H9 (cell line): ENCODE results near the gene ELF5. TPM values are rescaled to one million over a fixed set of nuclear protein-coding genes. Genes with fewer than 3 reads are reported as not detected.

Experiments used
- DNase-seq: peaks from one replicate; pipeline ENCODE4 v3.0.0-alpha.2; 2017
- H2AFZ ChIP-seq: one replicate; pipeline ENCODE4 v1.6.1; 2013; ENCODE audit warnings: mild to moderate bottlenecking, low read length, control low read depth, moderate library complexity
- H2AK5ac ChIP-seq: 2 replicates; pipeline ENCODE4 v1.6.1; 2013; ENCODE audit warnings: low read length, control low read depth, mixed read lengths; ENCODE audit not compliant: insufficient read length
- H2BK120ac ChIP-seq: one replicate; pipeline ENCODE4 v1.6.1; 2013; ENCODE audit warnings: low read depth, mild to moderate bottlenecking, low read length, control low read depth, inconsistent platforms; ENCODE audit not compliant: poor library complexity, severe bottlenecking
- H2BK12ac ChIP-seq: 2 replicates; pipeline ENCODE4 v1.6.1; 2013; ENCODE audit warnings: low read length, control low read depth, mixed read lengths, low read depth; ENCODE audit not compliant: insufficient read length
- H2BK15ac ChIP-seq: 2 replicates; pipeline ENCODE4 v1.6.1; 2013; ENCODE audit warnings: low read depth, low read length, control low read depth
- H2BK20ac ChIP-seq: one replicate; pipeline ENCODE4 v1.6.1; 2013; ENCODE audit warnings: low read depth, mild to moderate bottlenecking, low read length, control low read depth, inconsistent platforms; ENCODE audit not compliant: poor library complexity, severe bottlenecking
- H2BK5ac ChIP-seq: 2 replicates; pipeline ENCODE4 v1.6.1; 2013; ENCODE audit warnings: low read length, control low read depth, mixed read lengths; ENCODE audit not compliant: insufficient read length
- H3K14ac ChIP-seq: 2 replicates; pipeline ENCODE4 v1.6.1; 2013; ENCODE audit warnings: low read length, control low read depth; ENCODE audit not compliant: insufficient read depth
- H3K18ac ChIP-seq: 2 replicates; pipeline ENCODE4 v1.6.1; 2013; ENCODE audit warnings: low read depth, mild to moderate bottlenecking, mixed read lengths, low read length, control low read depth; ENCODE audit not compliant: insufficient read length
- H3K23ac ChIP-seq: 2 replicates; pipeline ENCODE4 v1.6.1; 2013; ENCODE audit warnings: low read length, control low read depth, mixed read lengths, low read depth; ENCODE audit not compliant: insufficient read length
- H3K23me2 ChIP-seq: 2 replicates; pipeline ENCODE4 v1.6.1; 2013; ENCODE audit warnings: low read depth, mild to moderate bottlenecking, mixed read lengths, low read length, control low read depth; ENCODE audit not compliant: insufficient read length, poor library complexity, severe bottlenecking
- H3K27ac ChIP-seq: 2 replicates; pipeline ENCODE4 v1.5.1; 2013; ENCODE audit warnings: low read length, control low read depth, mixed read lengths, low read depth; ENCODE audit not compliant: insufficient read length
- H3K27me3 ChIP-seq: 2 replicates; pipeline ENCODE4 v1.6.1; 2013; ENCODE audit warnings: low read length, control low read depth, inconsistent platforms; ENCODE audit not compliant: insufficient read depth
- H3K4ac ChIP-seq: 2 replicates; pipeline ENCODE4 v1.6.1; 2013; ENCODE audit warnings: low read depth, mild to moderate bottlenecking, control low read depth, inconsistent platforms, low read length, moderate library complexity
- H3K4me1 ChIP-seq: 2 replicates; pipeline ENCODE4 v1.6.1; 2013; ENCODE audit warnings: low read length, control low read depth, inconsistent platforms; ENCODE audit not compliant: insufficient read depth
- H3K4me2 ChIP-seq: 2 replicates; pipeline ENCODE4 v1.6.1; 2013; ENCODE audit warnings: low read length, control low read depth, mixed read lengths; ENCODE audit not compliant: insufficient read length, insufficient read depth
- H3K56ac ChIP-seq: 2 replicates; pipeline ENCODE4 v1.6.1; 2013; ENCODE audit warnings: low read depth, mild to moderate bottlenecking, mixed read lengths, low read length, control low read depth; ENCODE audit not compliant: insufficient read length
- H3K79me1 ChIP-seq: 2 replicates; pipeline ENCODE4 v1.6.1; 2013; ENCODE audit warnings: low read depth, mild to moderate bottlenecking, moderate library complexity, low read length, control low read depth, inconsistent platforms; ENCODE audit not compliant: insufficient read depth, poor library complexity, severe bottlenecking
- H3K79me2 ChIP-seq: 2 replicates; pipeline ENCODE4 v1.6.1; 2013; ENCODE audit warnings: low read length, control low read depth, inconsistent platforms; ENCODE audit not compliant: insufficient read depth
- H3K9ac ChIP-seq: 2 replicates; pipeline ENCODE4 v1.6.1; 2013; ENCODE audit warnings: low read length, control low read depth, mixed read lengths; ENCODE audit not compliant: insufficient read length; ENCODE audit errors: extremely low read depth
- H3K9me3 ChIP-seq: one replicate; pipeline ENCODE4 v1.6.1; 2013; ENCODE audit warnings: low read depth, low read length, inconsistent platforms; ENCODE audit not compliant: control insufficient read depth
- H3T11ph ChIP-seq: one replicate; pipeline ENCODE4 v1.6.1; 2013; ENCODE audit warnings: mild to moderate bottlenecking, low read length, control low read depth, inconsistent platforms
- H4K20me1 ChIP-seq: one replicate; pipeline ENCODE4 v1.6.1; 2013; ENCODE audit not compliant: control insufficient read depth, insufficient read length, insufficient read depth
- H4K5ac ChIP-seq: 2 replicates; pipeline ENCODE4 v1.6.1; 2013; ENCODE audit warnings: low read depth, mild to moderate bottlenecking, mixed read lengths, low read length, control low read depth; ENCODE audit not compliant: insufficient read length
- H4K8ac ChIP-seq: replicated peaks from 2 replicates; pipeline ENCODE4 v1.6.1; 2013; ENCODE audit warnings: low read length, control low read depth, mixed read lengths, low read depth; ENCODE audit not compliant: insufficient read length
- H4K91ac ChIP-seq: 2 replicates; pipeline ENCODE4 v1.6.1; 2013; ENCODE audit warnings: low read depth, mild to moderate bottlenecking, moderate library complexity, mixed read lengths, low read length, control low read depth; ENCODE audit not compliant: insufficient read length
- H3K27ac Mint-ChIP-seq, 3 experiments: 2 replicates in 2 of 3; 3 replicates in 1 of 3; pipeline ENCODE4 v1.8.0; 2020 to 2021; ENCODE audit warnings: mixed read lengths in 3 of 3, mild to moderate bottlenecking in 1 of 3, moderate library complexity in 1 of 3
- H3K27me3 Mint-ChIP-seq: 2 replicates; pipeline ENCODE4 v1.8.0; 2021; ENCODE audit warnings: low read depth, mild to moderate bottlenecking, moderate library complexity, mixed read lengths
- H3K36me3 Mint-ChIP-seq, 3 experiments: 2 replicates in 2 of 3; 3 replicates in 1 of 3; pipeline ENCODE4 v1.8.0; 2020 to 2021; ENCODE audit warnings: low read depth in 3 of 3, mixed read lengths in 3 of 3; ENCODE audit not compliant: insufficient read depth in 1 of 3
- H3K4me1 Mint-ChIP-seq, 2 experiments: 2 replicates each; pipeline ENCODE4 v1.8.0; 2020; ENCODE audit warnings: mixed read lengths in 2 of 2
- H3K4me3 Mint-ChIP-seq, 2 experiments: 2 replicates in 1 of 2; 3 replicates in 1 of 2; pipeline ENCODE4 v1.8.0; 2020 to 2021; ENCODE audit warnings: mild to moderate bottlenecking in 2 of 2, mixed read lengths in 2 of 2, moderate library complexity in 1 of 2
- H3K9me3 Mint-ChIP-seq, 2 experiments: 2 replicates in 1 of 2; 3 replicates in 1 of 2; pipeline ENCODE4 v1.8.0; 2020; ENCODE audit warnings: mild to moderate bottlenecking in 2 of 2, mixed read lengths in 2 of 2, moderate library complexity in 1 of 2
- WGBS: extraction: QIAGEN DNeasy Blood & Tissue Kit; methylation state at CpG from one replicate; pipeline ENCODE4 v1.1.7; 2013; ENCODE audit warnings: missing lambda C conversion rate, low lambda C conversion rate, mixed read lengths; ENCODE audit not compliant: insufficient read length; ENCODE audit errors: extremely low coverage; 5-methylcytosine and 5-hydroxymethylcytosine counted together
- total RNA-seq: library from RNA; stranded (reverse); gene quantifications from 2 replicates; pipeline ENCODE4 v1.2.1, GENCODE V29; 2021
- TF ChIP-seq, protein P1 (sequence below): fragments of 200-600 bp; sonication (generic); conservative IDR thresholded peaks from 3 replicates; pipeline ENCODE4 v1.8.0; 2021; ENCODE audit warnings: antibody characterized with exemption, mild to moderate bottlenecking

ELF5 gene
- total RNA-seq, 1 experiment from 2014 or later: not detected

DNA sequence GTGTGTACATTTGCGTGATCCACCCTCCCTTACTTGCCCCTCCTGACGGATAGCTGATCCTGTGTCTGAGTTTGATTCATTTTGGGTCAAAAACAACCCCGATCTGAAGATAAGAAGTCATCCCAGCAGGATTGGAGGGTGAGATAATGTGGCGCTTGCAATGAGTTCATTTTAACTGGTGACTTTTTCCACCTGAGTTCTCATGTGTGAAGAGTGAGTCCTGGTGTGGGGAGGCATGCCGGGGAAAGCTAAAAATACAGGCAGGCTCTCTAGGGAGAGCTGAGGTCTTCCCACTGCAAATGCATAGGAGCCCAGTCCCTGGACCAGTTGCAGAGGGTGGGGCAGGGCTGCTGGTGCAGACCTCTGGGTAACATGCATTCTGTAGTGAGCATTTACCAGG lies 35.7 kb upstream of the ELF5 start:
- Histone ChIP-seq H3K27me3 (no peaks in the 10 kb centered on the region), H4K20me1 (no peaks in the 10 kb centered on the region), H3K4ac (no peak overlapping the region), H4K8ac (no peak overlapping the region), H3K4me2 (no peak overlapping the region), H3K14ac (no peak overlapping the region), H3K4me1 (no peaks in the 10 kb centered on the region), H3K56ac (no peak overlapping the region), H2BK20ac (no peak overlapping the region), H3K27ac (no peak overlapping the region), H3K18ac (no peak overlapping the region), H4K91ac (no peak overlapping the region), H3K23ac (no peak overlapping the region), H2BK15ac (no peak overlapping the region), H2BK12ac (no peak overlapping the region), H2AK5ac (no peak overlapping the region), H3K9ac (no peak overlapping the region), H3K79me2 (no peaks in the 10 kb centered on the region), H2BK5ac (no peak overlapping the region), H2BK120ac (no peak overlapping the region), H3T11ph (no peak overlapping the region), H2AFZ (no peak overlapping the region), H4K5ac (no peak overlapping the region), H3K79me1 (no peaks in the 10 kb centered on the region), H3K23me2 (no peaks in the 10 kb centered on the region), H3K9me3 (no peaks in the 10 kb centered on the region)
- Mint-ChIP-seq H3K36me3 (no peaks in the 10 kb centered on the region), H3K27ac (no peak overlapping the region), H3K4me3 (no peak overlapping the region), H3K9me3 (no peaks in the 10 kb centered on the region), H3K27me3 (peaks cover 4% of the 10 kb centered on the region; the same call in 1 of the 2 replicates), H3K4me1 (peaks cover 4 to 10% of the 10 kb centered on the region in 2 experiments)
- WGBS: no CpG with 5 or more reads among the region's 5 CpGs
- TF ChIP-seq, protein P1, sequence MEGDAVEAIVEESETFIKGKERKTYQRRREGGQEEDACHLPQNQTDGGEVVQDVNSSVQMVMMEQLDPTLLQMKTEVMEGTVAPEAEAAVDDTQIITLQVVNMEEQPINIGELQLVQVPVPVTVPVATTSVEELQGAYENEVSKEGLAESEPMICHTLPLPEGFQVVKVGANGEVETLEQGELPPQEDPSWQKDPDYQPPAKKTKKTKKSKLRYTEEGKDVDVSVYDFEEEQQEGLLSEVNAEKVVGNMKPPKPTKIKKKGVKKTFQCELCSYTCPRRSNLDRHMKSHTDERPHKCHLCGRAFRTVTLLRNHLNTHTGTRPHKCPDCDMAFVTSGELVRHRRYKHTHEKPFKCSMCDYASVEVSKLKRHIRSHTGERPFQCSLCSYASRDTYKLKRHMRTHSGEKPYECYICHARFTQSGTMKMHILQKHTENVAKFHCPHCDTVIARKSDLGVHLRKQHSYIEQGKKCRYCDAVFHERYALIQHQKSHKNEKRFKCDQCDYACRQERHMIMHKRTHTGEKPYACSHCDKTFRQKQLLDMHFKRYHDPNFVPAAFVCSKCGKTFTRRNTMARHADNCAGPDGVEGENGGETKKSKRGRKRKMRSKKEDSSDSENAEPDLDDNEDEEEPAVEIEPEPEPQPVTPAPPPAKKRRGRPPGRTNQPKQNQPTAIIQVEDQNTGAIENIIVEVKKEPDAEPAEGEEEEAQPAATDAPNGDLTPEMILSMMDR: no peak
- no peak for DNase-seq
